ENCODE results near the gene NSL1. TPM values are rescaled to one million over a fixed set of nuclear protein-coding genes. Genes with fewer than 3 reads are reported as not detected.

The NSL1 gene
- polyA plus RNA-seq, 3 donors: 16.8 to 80.3 (median 62.3) TPM

- Mint-ChIP-seq H3K36me3 (peaks cover 0 to 4% of the 10 kb centered on the region in 2 donors), H3K27me3 (ENCODE audit: low read depth in 3 of 3) (peaks cover 6 to 11% (median 11%) of the 10 kb centered on the region in 3 donors), H3K4me3 (no peak overlapping the region), H3K27ac (no peak overlapping the region), H3K9me3 (peaks cover 0 to 1% (median 0%) of the 10 kb centered on the region in 7 donors), H3K4me1 (peaks cover 20% of the 10 kb centered on the region)
- H2AFZ ChIP-seq (ENCODE audit: insufficient read depth, low read depth, low read length, poor library complexity, severe bottlenecking): no peak overlapping the region
- H3K4me3 ChIP-seq (replicated peaks in 1 of 3; ENCODE audit: low read depth in 2 of 3, low read length in 3 of 3): no peak overlapping the region
- DNase-seq: no peak
- intact Hi-C loops (cut with micrococcal nuclease): no loop called here
- peaks cover 7 to 16% of the 10 kb centered on the region in 2 donors for H3K4me1 ChIP-seq (ENCODE audit: control insufficient read depth in 1 of 2, insufficient read depth in 2 of 2, low read length in 2 of 2)
- no peak overlapping the region for H3K4me2 ChIP-seq (replicated peaks; ENCODE audit: extremely low read depth, low read length, poor library complexity, severe bottlenecking)
- no peaks in the 10 kb centered on the region for H3K9me3 ChIP-seq (replicated peaks in 1 of 2; ENCODE audit: control insufficient read depth in 1 of 2, insufficient read depth in 1 of 2, low read length in 2 of 2)
- TF ChIP-seq CTCF (IDR thresholded peaks at IDR 0.05): no peak
- H3K27ac ChIP-seq (ENCODE audit: low read depth in 1 of 2, low read length in 2 of 2): no peak overlapping the region
- WGBS (ENCODE audit: insufficient coverage): no CpG with 5 or more reads among the region's 2 CpGs
- H3K9ac ChIP-seq (ENCODE audit: insufficient read depth, low read length, poor library complexity, severe bottlenecking): no peak overlapping the region
- H3K36me3 ChIP-seq (replicated peaks in 1 of 2; ENCODE audit: control insufficient read depth in 1 of 2, insufficient read depth in 2 of 2, low read length in 2 of 2): no peaks in the 10 kb centered on the region
- no peaks in the 10 kb centered on the region for H4K20me1 ChIP-seq (ENCODE audit: insufficient read depth, low read length)
- H3K79me2 ChIP-seq (ENCODE audit: insufficient read depth, low read length): no peaks in the 10 kb centered on the region
- H3K27me3 ChIP-seq (ENCODE audit: control insufficient read depth in 2 of 2, insufficient read depth in 2 of 2, low read length in 2 of 2): peaks cover 0 to 3% of the 10 kb centered on the region in 2 donors
Measured at GRCh38 chr1:212719633-212720032, 71.9 kb downstream of the NSL1 start.

GRCh38 chr1:212718499-212718898, 73.1 kb downstream of the NSL1 start:
- no peaks in the 10 kb centered on the region for H3K36me3 ChIP-seq (replicated peaks in 1 of 2; ENCODE audit: control insufficient read depth in 1 of 2, insufficient read depth in 2 of 2, low read length in 2 of 2)
- peaks cover 0 to 2% (median 0%) of the 10 kb centered on the region in 7 donors for H3K9me3 Mint-ChIP-seq
- no peak overlapping the region for H3K9ac ChIP-seq (ENCODE audit: insufficient read depth, low read length, poor library complexity, severe bottlenecking)
- no peak overlapping the region for H3K27ac Mint-ChIP-seq
- no peaks in the 10 kb centered on the region for H3K36me3 Mint-ChIP-seq
- peak; percentile 20 for TF ChIP-seq CTCF (IDR thresholded peaks at IDR 0.05)
- H3K4me1 ChIP-seq (ENCODE audit: control insufficient read depth in 1 of 2, insufficient read depth in 2 of 2, low read length in 2 of 2): peaks cover 7 to 16% of the 10 kb centered on the region in 2 donors
- intact Hi-C loops (cut with micrococcal nuclease): no loop called here
- peaks cover 18% of the 10 kb centered on the region for H3K4me1 Mint-ChIP-seq
- WGBS (ENCODE audit: insufficient coverage): 42% methylated on average over 2 of the region's 4 CpGs
- peaks cover 0 to 3% of the 10 kb centered on the region in 2 donors for H3K27me3 ChIP-seq (ENCODE audit: control insufficient read depth in 2 of 2, insufficient read depth in 2 of 2, low read length in 2 of 2)
- H3K27ac ChIP-seq (ENCODE audit: low read depth in 1 of 2, low read length in 2 of 2): no peak overlapping the region
- no peak overlapping the region for H3K4me3 ChIP-seq (replicated peaks in 1 of 3; ENCODE audit: low read depth in 2 of 3, low read length in 3 of 3)
- H2AFZ ChIP-seq (ENCODE audit: insufficient read depth, low read depth, low read length, poor library complexity, severe bottlenecking): no peak overlapping the region
- no peaks in the 10 kb centered on the region for H3K79me2 ChIP-seq (ENCODE audit: insufficient read depth, low read length)
- no peaks in the 10 kb centered on the region for H4K20me1 ChIP-seq (ENCODE audit: insufficient read depth, low read length)
- H3K4me3 Mint-ChIP-seq: no peak overlapping the region
- H3K4me2 ChIP-seq (replicated peaks; ENCODE audit: extremely low read depth, low read length, poor library complexity, severe bottlenecking): no peak overlapping the region
- peak in 2 of 3 donors; percentile 20 to 29 for DNase-seq
- peaks cover 7 to 13% (median 11%) of the 10 kb centered on the region in 3 donors for H3K27me3 Mint-ChIP-seq (ENCODE audit: low read depth in 3 of 3)
- no peaks in the 10 kb centered on the region for H3K9me3 ChIP-seq (replicated peaks in 1 of 2; ENCODE audit: control insufficient read depth in 1 of 2, insufficient read depth in 1 of 2, low read length in 2 of 2)
